ENCODE results near the gene IGSF21.

- TF ChIP-seq, protein P1, sequence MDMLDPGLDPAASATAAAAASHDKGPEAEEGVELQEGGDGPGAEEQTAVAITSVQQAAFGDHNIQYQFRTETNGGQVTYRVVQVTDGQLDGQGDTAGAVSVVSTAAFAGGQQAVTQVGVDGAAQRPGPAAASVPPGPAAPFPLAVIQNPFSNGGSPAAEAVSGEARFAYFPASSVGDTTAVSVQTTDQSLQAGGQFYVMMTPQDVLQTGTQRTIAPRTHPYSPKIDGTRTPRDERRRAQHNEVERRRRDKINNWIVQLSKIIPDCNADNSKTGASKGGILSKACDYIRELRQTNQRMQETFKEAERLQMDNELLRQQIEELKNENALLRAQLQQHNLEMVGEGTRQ (CRISPR knock-in tag; IDR thresholded peaks at IDR 0.05), result no peak
- no peak for TF ChIP-seq CTCF (IDR thresholded peaks at IDR 0.05)
These were observed 158.0 kb downstream of the IGSF21 start for GRCh38 chr1:18265641-18266040.

All from WTC11 (cell line).